ENCODE data around the gene SCAANT1. TPM values are rescaled to one million over a fixed set of nuclear protein-coding genes. Genes with fewer than 3 reads are reported as not detected.

Gene SCAANT1
- total RNA-seq, 1 experiment from 2014 or later = not detected

Other genes starting within 250 kb of the SCAANT1 start
- not detected in 2 replicates for gene C3orf49, start 93.1 kb downstream of the SCAANT1 start, total RNA-seq (2014; rRNA removed; shearing (Covaris generic); ENCODE audit: low replicate concordance)
- 84.0 and 186 TPM in 2 replicates for gene THOC7, start 48.6 kb downstream of the SCAANT1 start, total RNA-seq (2014; rRNA removed; shearing (Covaris generic); ENCODE audit: low replicate concordance)
- gene ATXN7, start 48.5 kb downstream of the SCAANT1 start, total RNA-seq (2014; rRNA removed; shearing (Covaris generic); ENCODE audit: low replicate concordance) = 0.37 and 6.0 TPM in 2 replicates
- gene PSMD6, start 111.1 kb upstream of the SCAANT1 start, total RNA-seq (2014; rRNA removed; shearing (Covaris generic); ENCODE audit: low replicate concordance) = 66.0 and 93.7 TPM in 2 replicates